Cardiac muscle cell (in vitro differentiated cells and primary cell): ENCODE data around the gene MIA. TPM values are rescaled to one million over a fixed set of nuclear protein-coding genes. Genes with fewer than 3 reads are reported as not detected.
A peak's percentile ranks its signal among the peaks of the same experiment; 100 is the strongest.
"Not testable (repeated sequence)": the region's sequence is repeated elsewhere in the genome, so short reads cannot be mapped to it uniquely, and the experiment has no call there.

Experiments used
- DNase-seq, 2 donors: peaks; one replicate each; pipeline versions ENCODE4 v3.0.0 to v3.0.0-alpha.2; 2010 to 2017; ENCODE audit warnings: low read depth in 1 of 2, low spot score in 1 of 2
- H3K27ac ChIP-seq: fragments of 200-600 bp; sonication (generic); 2 replicates; pipeline ENCODE4 v1.5.1; 2016
- H3K27me3 ChIP-seq: fragments of 200-600 bp; sonication (generic); 2 replicates; pipeline ENCODE4 v1.6.0; 2016; ENCODE audit warnings: control low read depth
- H3K36me3 ChIP-seq: fragments of 200-600 bp; sonication (generic); 2 replicates; pipeline ENCODE4 v1.5.1; 2016; ENCODE audit warnings: control low read depth
- H3K4me1 ChIP-seq: fragments of 200-600 bp; sonication (generic); 2 replicates; pipeline ENCODE4 v1.8.1; 2017; ENCODE audit warnings: low read depth, mild to moderate bottlenecking, mixed run types
- H3K4me3 ChIP-seq: fragments of 200-600 bp; sonication (generic); 2 replicates; pipeline ENCODE4 v1.5.1; 2016; ENCODE audit warnings: mild to moderate bottlenecking
- H3K9me3 ChIP-seq: fragments of 200-600 bp; sonication (generic); 2 replicates; pipeline ENCODE4 v1.5.1; 2017; ENCODE audit warnings: low read depth, mild to moderate bottlenecking, control low read depth
- polyA plus RNA-seq: library from polyadenylated mRNA; unstranded; fragments of >200 nt; fragmentation: Nextera tagmentation; extraction: Ambion mirVana; gene quantifications from 2 replicates; pipeline ENCODE4 v1.2.1, GENCODE V29; 2016
- total RNA-seq: library from RNA; depleted of rRNA; stranded (reverse); fragments of >200 nt; gene quantifications from 2 replicates; pipeline ENCODE4 v1.2.3, GENCODE V29; 2016
- TF ChIP-seq, protein P1 (sequence below): IDR thresholded peaks from 2 replicates; pipeline ENCODE4 v1.5.1; 2012; ENCODE audit warnings: low read depth, mild to moderate bottlenecking, low read length

The MIA gene
- total and polyA plus RNA-seq, 2 experiments from 2014 or later, result not detected

GRCh38 chr19:40808497-40808896 is 33.2 kb downstream of the MIA start:
- Histone ChIP-seq H3K4me3 (no peak overlapping the region), H3K9me3 (no peaks in the 10 kb centered on the region), H3K27me3 (no peaks in the 10 kb centered on the region), H3K4me1 (peaks cover 29% of the 10 kb centered on the region), H3K36me3 (peaks cover 17% of the 10 kb centered on the region), H3K27ac (no peak overlapping the region)
- TF ChIP-seq, protein P1, sequence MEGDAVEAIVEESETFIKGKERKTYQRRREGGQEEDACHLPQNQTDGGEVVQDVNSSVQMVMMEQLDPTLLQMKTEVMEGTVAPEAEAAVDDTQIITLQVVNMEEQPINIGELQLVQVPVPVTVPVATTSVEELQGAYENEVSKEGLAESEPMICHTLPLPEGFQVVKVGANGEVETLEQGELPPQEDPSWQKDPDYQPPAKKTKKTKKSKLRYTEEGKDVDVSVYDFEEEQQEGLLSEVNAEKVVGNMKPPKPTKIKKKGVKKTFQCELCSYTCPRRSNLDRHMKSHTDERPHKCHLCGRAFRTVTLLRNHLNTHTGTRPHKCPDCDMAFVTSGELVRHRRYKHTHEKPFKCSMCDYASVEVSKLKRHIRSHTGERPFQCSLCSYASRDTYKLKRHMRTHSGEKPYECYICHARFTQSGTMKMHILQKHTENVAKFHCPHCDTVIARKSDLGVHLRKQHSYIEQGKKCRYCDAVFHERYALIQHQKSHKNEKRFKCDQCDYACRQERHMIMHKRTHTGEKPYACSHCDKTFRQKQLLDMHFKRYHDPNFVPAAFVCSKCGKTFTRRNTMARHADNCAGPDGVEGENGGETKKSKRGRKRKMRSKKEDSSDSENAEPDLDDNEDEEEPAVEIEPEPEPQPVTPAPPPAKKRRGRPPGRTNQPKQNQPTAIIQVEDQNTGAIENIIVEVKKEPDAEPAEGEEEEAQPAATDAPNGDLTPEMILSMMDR, result no peak
- no peak for DNase-seq

GRCh38 chr19:40809358-40810086 is 34.2 kb downstream of the MIA start:
- no peaks in the 10 kb centered on the region for H3K9me3 ChIP-seq
- peaks cover 21% of the 10 kb centered on the region for H3K4me1 ChIP-seq
- H3K27me3 ChIP-seq, result no peaks in the 10 kb centered on the region
- TF ChIP-seq, protein P1, result no peak
- DNase-seq, result no peak
- peaks cover 17% of the 10 kb centered on the region for H3K36me3 ChIP-seq
- H3K4me3 ChIP-seq, result no peak overlapping the region
- H3K27ac ChIP-seq, result no peak overlapping the region

DNA sequence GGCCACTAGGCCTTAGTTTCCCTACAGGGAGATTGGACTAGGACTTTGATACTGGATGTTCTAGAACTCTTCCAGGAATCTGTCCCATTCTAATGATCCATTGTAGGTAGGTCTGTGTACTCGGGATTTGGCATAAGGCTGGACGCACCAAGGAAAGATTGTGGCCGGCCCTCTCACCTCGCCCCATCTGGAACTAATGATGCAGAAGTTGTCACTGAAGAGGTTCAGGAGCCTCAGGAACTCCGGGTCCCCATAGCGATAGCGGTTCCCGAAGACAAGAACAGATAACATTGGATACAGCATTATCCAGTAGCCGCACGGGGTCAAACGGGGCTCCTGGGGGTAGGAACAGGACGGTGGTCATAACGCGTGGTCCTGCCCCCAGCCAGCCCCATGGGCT is 34.8 kb downstream of the MIA start:
- peaks cover 17% of the 10 kb centered on the region for H3K36me3 ChIP-seq
- H3K9me3 ChIP-seq, result no peaks in the 10 kb centered on the region
- H3K4me3 ChIP-seq, result no peak overlapping the region
- DNase-seq, result no peak
- TF ChIP-seq, protein P1, result no peak
- peak overlapping the region; percentile 60 for H3K27ac ChIP-seq
- H3K4me1 ChIP-seq, result peaks cover 21% of the 10 kb centered on the region
- H3K27me3 ChIP-seq, result no peaks in the 10 kb centered on the region

DNA sequence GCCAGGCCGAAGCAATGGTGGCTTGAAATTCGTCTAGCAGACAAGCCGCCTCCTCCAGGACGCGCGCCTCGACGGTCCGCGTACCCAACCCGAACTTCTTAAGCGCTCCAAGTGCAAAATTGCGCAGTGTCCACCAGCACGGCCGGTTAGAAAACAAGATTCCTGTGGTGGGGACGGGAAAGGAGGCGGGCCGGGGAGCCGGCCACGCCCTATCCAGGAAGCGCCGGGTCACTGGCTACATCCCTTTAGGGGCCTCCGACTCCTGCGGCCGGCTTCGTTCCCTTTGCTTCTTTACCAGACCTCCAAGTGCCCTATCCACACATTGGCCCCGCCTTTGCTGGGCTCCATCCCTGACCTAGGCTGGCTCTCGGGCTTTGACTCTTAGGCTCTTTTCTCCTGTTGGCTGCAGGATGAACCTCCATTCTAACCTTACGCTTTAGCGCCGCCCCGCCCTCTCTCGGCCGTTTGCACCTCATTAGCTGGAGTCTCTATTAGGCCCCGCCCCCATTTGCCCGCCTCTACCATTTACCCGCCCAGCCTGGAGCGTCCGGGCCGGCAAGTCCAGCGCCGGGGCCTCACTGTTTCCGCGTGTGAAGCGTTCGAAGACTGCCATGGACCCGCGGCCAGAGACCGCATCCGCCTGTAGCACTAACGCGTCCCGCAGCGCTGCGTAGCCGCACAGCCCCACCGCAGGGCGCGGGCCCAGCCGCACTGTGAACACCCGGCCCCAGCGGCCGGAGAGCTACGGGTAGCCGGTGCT is 35.5 kb downstream of the MIA start:
- H3K36me3 ChIP-seq, result peaks cover 17% of the 10 kb centered on the region
- H3K27ac ChIP-seq, result peak overlapping the region; percentile 77
- H3K9me3 ChIP-seq, H3K27me3 ChIP-seq: not testable (repeated sequence)
- peaks cover 21% of the 10 kb centered on the region for H3K4me1 ChIP-seq
- H3K4me3 ChIP-seq, result peak overlapping the region; percentile 35
- peak; percentile 84 to 92 for DNase-seq

DNA sequence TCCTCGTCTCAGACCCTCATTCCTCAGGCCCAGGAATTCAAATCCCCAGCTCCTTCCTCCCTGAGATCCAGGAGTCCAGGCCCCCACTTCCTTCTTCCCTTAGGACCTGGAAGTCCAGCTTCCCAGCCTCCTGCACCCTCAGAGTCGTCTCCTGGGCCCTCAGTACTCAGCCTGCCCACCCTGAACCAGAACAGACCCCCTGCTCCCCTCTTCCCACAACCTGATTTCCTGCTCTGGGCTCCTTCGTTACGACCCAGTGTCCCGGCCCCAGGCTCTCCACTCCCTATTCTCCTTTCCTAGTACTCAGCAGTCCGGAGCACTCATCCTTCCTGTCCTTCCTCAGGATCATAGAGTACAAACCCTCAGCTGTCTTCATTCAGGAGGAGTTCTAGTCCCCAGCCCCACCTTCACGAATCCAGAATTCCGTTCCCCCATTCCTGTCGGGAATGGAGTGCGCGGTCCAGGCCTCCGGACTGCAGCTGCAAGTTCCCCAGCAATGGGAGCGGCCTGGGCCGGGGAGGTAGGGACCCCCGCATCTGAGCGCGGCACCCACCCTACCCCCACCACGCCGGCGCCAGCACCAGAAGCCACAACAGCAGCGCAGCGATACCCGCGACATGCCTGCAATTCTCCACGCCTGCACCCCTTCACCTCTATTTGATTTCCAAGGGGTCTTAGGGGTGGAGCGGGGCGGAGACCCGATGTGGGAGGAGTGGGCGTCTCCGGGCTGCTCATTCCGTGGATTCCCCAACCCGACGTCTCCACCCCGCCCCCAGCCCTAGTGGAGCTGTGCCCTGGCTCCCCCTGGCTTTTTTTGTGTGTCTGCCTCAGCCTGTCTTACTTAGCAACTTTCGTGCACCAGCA is 36.4 kb downstream of the MIA start:
- no peaks in the 10 kb centered on the region for H3K9me3 ChIP-seq
- peak overlapping the region; percentile 35 for H3K4me3 ChIP-seq
- TF ChIP-seq, protein P1, result peak; percentile 5
- H3K27ac ChIP-seq, result peak overlapping the region; percentile 77
- H3K4me1 ChIP-seq, result peaks cover 21% of the 10 kb centered on the region
- H3K27me3 ChIP-seq, result no peaks in the 10 kb centered on the region
- peaks cover 17% of the 10 kb centered on the region for H3K36me3 ChIP-seq
- DNase-seq, result peak in 1 of 2 donors; percentile 42

GRCh38 chr19:40812571-40812970 is 37.2 kb downstream of the MIA start:
- H3K4me3 ChIP-seq, H3K27me3 ChIP-seq, H3K27ac ChIP-seq, DNase-seq, H3K9me3 ChIP-seq: not testable (repeated sequence)
- peaks cover 14% of the 10 kb centered on the region for H3K36me3 ChIP-seq
- peaks cover 21% of the 10 kb centered on the region for H3K4me1 ChIP-seq
